ENCODE measurements around the gene HSBP1L1.

DNA sequence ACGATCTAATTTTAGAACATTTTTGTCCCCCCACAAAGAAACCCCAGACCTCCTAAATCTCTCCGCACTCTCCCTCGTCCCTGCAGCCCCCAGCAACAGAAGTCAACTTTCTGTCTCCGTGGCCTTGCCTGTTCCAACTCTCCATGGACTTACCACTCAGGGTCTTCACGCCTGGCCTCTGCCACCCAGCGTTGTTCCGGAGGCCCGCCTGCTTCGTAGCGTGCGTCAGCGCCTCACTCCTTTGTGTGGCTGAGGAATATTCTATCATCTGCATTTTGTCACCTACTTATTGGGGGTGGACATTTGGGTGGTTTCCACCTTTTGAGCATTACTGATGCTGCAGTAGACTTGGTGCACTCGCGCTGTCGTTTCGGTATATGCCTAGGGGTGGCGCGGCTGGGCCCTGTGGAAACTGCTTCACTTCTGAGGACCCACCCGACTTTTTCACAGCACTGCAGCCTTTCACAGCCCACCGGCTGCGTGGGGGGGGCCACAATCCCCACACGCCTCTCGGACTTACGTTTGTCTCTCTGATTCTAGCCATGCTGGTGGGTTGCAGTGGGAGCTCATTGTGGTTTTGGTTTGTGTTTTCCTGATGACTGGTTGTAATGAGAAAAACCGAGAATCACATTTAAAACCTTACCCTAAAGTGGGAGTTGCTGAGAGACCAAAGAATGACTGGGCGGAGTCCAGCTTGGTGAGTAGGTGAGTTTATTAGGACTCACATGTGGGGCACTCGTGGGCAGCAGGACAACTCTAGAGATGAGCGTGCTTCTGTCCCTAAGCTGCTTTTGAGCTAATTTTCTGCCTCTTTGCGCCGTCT, 1.4 kb upstream of the HSBP1L1 start:
- TF ChIP-seq, protein P1, sequence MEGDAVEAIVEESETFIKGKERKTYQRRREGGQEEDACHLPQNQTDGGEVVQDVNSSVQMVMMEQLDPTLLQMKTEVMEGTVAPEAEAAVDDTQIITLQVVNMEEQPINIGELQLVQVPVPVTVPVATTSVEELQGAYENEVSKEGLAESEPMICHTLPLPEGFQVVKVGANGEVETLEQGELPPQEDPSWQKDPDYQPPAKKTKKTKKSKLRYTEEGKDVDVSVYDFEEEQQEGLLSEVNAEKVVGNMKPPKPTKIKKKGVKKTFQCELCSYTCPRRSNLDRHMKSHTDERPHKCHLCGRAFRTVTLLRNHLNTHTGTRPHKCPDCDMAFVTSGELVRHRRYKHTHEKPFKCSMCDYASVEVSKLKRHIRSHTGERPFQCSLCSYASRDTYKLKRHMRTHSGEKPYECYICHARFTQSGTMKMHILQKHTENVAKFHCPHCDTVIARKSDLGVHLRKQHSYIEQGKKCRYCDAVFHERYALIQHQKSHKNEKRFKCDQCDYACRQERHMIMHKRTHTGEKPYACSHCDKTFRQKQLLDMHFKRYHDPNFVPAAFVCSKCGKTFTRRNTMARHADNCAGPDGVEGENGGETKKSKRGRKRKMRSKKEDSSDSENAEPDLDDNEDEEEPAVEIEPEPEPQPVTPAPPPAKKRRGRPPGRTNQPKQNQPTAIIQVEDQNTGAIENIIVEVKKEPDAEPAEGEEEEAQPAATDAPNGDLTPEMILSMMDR (IDR thresholded peaks at IDR 0.05), result no peak
- TF ChIP-seq POLR2A (IDR thresholded peaks at IDR 0.05), result no peak
